Measurements from ENCODE around the gene MAP4. TPM values are rescaled to one million over a fixed set of nuclear protein-coding genes. Genes with fewer than 3 reads are reported as not detected.

Gene MAP4
- total RNA-seq, 4 donors from 2014 or later: 117 to 175 (median 147) TPM

GRCh38 chr3:47857151-47857550 lies 159.1 kb downstream of the MAP4 start:
- TF ChIP-seq, protein P1, sequence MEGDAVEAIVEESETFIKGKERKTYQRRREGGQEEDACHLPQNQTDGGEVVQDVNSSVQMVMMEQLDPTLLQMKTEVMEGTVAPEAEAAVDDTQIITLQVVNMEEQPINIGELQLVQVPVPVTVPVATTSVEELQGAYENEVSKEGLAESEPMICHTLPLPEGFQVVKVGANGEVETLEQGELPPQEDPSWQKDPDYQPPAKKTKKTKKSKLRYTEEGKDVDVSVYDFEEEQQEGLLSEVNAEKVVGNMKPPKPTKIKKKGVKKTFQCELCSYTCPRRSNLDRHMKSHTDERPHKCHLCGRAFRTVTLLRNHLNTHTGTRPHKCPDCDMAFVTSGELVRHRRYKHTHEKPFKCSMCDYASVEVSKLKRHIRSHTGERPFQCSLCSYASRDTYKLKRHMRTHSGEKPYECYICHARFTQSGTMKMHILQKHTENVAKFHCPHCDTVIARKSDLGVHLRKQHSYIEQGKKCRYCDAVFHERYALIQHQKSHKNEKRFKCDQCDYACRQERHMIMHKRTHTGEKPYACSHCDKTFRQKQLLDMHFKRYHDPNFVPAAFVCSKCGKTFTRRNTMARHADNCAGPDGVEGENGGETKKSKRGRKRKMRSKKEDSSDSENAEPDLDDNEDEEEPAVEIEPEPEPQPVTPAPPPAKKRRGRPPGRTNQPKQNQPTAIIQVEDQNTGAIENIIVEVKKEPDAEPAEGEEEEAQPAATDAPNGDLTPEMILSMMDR (IDR thresholded peaks at IDR 0.05; ENCODE audit: low read depth): no peak

GRCh38 chr3:47856669-47857068 lies 159.5 kb downstream of the MAP4 start:
- TF ChIP-seq, protein P1 (IDR thresholded peaks at IDR 0.05; ENCODE audit: low read depth): no peak

DNA sequence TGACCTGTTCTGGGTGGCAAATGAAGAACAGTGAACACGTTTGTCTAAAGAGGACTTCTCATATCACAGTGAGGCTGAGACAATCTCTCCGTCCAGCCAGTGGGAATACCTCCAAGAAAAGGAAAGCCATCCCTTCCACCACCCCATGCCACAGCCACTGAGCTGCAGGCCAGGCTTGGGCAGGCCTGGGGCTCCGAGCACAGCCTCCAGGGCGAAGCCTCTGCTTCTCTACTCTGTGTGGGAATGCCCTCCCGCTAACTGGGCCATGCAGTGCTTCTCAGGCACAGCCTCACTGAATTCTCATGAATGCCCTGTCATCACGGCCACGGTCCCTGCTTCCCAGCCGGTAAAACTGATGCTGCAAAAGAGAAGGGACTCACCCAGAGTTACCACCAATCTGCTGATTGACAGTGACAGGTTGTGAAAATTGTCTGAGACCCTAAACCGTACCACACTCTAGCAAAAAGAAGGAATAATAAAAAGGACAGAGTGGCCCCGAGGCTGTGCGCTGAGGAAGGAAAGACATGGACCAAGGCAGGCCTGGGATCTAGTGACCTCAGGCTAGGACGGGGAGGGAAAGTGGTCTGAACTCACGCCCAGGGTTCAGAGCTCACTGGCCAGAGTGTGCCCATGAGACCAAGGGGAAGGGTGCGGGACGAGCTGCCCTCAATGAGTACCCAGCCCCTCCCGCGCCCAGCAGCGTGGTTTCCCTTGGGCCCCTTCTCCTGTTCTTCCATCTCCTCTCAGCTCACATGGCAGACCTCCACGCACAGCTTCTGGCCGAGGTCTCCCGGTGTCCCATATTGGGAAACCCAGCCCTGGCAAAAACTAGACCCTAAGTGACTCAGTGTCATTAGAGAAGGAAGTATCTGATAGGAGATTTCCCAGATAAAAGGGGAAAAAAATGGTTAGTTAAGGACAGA lies 160.5 kb downstream of the MAP4 start:
- TF ChIP-seq, protein P1 (IDR thresholded peaks at IDR 0.05; ENCODE audit: low read depth): no peak

GRCh38 chr3:47854720-47855455 lies 161.3 kb downstream of the MAP4 start:
- TF ChIP-seq, protein P1 (IDR thresholded peaks at IDR 0.05; ENCODE audit: low read depth): no peak

GRCh38 chr3:47854267-47854666 lies 161.9 kb downstream of the MAP4 start:
- TF ChIP-seq, protein P1 (IDR thresholded peaks at IDR 0.05; ENCODE audit: low read depth): no peak

DNA sequence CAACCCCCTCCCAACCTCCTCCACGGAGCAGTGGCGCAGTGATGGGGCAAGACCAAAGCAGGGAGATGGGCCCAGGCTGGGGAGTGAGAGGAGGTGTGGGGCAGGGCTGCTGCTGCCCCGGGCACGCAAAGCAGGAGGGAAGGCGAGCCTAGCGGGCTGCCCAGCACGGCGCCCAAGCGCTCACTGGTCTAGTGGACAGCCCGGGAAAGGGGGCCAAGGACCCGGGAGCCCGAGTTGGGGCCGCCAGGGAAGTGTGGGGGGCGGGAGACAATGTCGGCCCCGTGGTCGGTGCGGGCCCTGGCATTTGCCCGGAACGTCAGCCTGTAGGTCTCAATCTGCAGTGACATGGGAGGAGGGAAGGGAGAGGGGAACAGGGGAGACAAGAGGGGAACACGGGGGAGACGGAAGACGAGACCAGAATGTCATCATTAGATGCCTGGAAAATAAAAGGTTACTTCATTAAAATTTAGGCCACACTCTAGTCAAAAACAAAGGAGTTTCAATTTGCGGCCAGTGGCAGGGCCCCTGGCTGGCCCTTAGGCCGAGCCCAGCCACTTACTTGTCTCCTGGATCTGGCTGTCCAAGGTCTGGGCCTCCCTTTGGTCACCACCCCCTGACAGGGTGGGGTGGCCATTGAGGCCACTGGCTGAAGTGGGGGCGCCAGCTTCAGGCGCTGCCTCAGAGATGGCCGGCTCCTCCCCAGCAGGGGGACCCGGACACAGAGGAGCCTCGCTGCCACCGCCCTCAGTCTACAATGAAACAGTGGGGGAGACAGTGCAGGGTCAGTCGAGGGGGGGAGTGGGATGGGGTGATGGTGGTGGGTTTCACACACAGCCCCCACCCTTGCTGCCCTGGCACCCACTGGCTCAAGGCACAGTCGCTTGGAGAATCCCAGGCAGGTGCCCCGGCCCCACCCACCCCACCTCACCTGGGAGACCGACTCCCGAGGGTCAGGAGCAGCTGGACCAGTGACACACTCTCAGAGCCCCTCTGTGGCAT lies 163.3 kb downstream of the MAP4 start:
- TF ChIP-seq, protein P1 (IDR thresholded peaks at IDR 0.05; ENCODE audit: low read depth): no peak

Measured in subcutaneous adipose tissue (tissue), 4 donors.